NCI-H1105 treated with DMSO at 0.1 percent for 48 hours (cell line): ENCODE measurements around the gene AKIP1.

ENCODE experiments used
- DNase-seq: peaks from one replicate; lab custom pipeline; 2025; lab: John Stamatoyannopoulos, UW

AKIP1 gene

DNA sequence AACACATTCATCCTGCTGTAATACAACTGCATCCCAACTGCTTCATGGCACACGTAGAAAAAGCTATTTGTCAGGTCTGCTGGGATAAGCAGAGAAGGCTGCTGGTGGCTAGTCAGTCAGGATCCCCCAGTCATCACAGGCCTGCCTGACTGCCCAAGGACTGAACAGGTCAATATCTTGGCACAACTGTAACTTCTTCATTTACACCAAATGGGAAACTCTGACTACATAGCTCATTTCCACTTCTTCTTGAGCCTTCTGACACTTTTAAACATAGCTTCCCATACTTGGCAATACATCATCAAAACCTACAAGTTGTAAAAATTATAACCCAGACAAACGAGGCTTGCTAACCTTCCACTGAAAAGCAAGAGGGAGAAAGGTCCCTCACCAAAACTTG, 50.4 kb downstream of the AKIP1 start:
- DNase-seq, result no peak

DNA sequence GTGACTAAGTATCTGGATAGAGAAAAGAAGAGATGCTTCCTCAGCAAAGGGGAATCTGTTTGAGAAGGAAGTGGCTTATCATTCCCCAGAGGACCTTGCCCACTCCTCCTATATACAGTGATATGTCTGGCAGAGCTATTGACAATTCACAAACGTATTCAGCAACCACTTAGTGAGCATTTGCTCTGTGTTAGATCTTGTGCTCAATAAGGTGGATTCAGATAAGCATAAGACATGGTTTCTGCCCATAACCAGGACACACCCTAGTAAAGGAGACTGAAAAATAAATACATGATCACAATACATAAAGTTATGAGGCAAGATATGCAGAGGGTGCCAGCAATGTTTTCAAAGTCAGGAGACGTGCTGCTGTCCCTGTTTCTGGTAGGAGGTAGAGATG, 51.9 kb downstream of the AKIP1 start:
- DNase-seq, result no peak

DNA sequence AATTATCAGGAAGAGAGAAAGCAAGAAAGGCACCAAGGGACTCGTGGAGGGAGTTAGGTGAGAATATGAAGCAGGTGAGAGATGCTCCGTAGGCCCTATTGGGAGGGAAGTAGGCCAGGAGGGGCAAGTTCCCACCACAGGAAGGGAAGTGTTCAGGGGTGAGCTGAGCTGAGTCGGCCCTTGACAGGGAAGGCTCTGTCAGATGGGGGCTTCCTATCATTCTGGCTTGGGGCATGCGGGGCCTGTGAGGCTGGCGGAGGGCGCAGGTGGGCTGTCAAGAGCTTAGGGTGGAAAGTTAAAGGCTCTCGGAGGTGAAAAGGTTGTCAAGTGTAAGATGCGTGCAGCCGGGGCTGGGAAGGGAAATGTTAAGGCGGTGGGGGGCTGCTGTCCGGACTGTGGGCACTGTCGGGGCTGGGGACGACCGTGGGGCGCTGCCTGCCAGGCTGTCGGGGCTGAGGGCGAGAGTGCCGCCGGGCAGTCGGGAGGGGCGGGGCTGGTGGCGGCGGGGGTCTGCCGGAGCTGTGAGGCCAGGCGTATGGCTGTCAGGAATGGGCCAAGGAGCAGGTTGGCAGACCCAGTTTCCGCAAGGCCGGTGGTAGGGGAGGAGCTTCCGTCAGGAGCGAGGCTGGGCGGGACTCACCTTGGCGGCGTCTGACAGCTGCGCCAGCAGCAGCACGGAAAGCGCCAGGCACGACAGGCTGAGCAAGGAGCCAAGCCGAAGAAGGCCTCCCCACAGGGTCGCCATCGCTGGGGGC, 52.8 kb downstream of the AKIP1 start:
- DNase-seq, result peak; percentile 86

DNA sequence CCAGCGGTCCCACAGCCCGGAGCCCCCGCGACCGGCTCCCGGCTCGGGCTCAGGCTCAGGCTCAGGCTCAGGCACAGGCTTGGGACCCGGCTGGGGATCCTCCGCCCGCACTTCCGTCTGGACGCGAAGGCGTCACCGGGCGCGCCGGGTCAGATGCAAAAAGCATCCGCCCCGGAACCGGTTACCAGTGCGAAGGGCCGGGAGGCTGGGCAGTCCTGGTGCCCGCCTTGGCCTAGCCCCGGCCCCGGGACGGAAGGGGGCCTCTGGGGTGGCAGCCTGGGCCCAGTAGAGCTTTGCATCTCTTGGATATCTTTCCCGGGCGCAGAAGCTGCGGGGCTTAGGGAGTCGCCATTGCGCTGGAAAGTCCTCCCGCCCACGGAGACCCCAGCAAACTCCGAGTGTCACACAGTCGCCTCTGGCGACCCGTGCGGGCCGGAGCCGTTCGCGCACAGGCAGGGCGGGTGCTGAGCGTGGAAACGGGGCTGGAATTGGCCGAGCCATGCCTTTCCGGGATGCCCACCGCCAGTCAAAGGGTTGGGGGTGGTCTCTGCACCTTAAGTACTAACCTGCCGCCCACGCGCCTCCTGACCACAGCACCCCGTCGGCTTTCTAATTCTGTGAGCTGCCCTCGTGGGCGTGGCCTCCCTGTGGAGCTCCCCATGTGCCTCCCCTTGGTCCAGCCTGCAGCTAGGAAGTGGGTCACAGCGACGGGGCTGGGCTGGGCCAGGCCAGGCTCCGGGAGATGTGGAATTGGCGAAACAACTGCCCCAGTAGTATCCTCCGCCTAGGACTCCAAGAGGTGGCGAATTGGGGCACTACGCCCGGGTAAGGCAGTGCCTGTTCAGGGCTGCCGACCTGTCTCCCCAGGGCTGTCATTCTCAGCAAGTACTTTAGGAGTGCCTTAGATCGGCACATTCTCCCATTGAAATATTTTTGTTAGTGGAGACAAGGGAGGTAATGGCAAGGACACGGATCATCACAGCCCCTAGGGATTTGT, 53.6 kb downstream of the AKIP1 start, which contains the start of gene TMEM9B:
Gene TMEM9B, minus strand, starts transcription at position 119 of the 997 bp plus-strand sequence. CDS start 129 bp downstream, outside the sequence.
- peak; percentile 86 for DNase-seq

DNA sequence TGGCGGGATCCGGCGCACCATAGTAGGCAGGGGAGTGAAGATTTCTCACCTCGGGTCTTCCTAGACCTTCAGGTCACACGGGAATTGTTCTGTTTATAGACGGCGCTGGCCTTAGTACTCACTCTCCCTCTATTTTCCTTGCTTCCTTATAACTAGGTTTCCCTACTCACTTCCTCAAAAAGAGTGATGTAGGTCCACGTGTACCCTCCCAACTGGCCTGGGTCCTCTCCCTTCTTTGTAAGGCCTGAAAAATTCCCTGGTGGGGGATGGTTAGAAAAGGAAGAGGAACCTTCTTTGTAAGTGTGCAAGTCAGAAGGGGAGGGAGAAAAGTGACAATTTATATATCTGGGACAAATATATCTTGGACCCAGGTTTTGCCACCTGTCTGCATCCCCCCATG, 56.2 kb downstream of the AKIP1 start:
- no peak for DNase-seq
